SK-N-SH (cell line): Measurements from ENCODE around the gene HAUS7. TPM values are rescaled to one million over a fixed set of nuclear protein-coding genes. Genes with fewer than 3 reads are reported as not detected.

Experiments used
- CTCF ChIA-PET: fragments of 300-600, 350-600 bp; formaldehyde crosslinking; extraction: SDS; loops from one replicate; lab custom pipeline; 2021; lab: Yijun Ruan, JAX
- POLR2A ChIA-PET: fragments of 350-600 bp; sonication (Branson Sonifier 250); formaldehyde crosslinking; extraction: SDS; loops from one replicate; lab custom pipeline; 2020; ENCODE audit warnings: antibody characterized with exemption, inconsistent platforms; lab: Yijun Ruan, JAX
- DNase-seq: peaks from one replicate; pipeline ENCODE4 v3.0.0; 2012
- H2AFZ ChIP-seq: fragments of 200-600 bp; sonication (generic); 2 replicates; pipeline ENCODE4 v1.8.1; 2016; ENCODE audit warnings: antibody characterized with exemption, mild to moderate bottlenecking, low read depth
- H3F3A ChIP-seq: fragments of 200-600 bp; sonication (generic); replicated peaks from 2 replicates; pipeline ENCODE3; 2016; ENCODE audit warnings: antibody characterized with exemption, mild to moderate bottlenecking; ENCODE audit not compliant: insufficient read depth
- H3K27ac ChIP-seq, 2 experiments: fragments of 200-500 bp in 1 of 2; fragments of 200-600 bp in 1 of 2; sonication (Bioruptor generic) in 1 of 2; sonication (generic), shearing (Covaris generic) in 1 of 2; 2 replicates each; pipeline versions ENCODE4 v1.5.1 to v1.6.1; 2014 to 2016; ENCODE audit warnings: low read depth in 2 of 2, inconsistent platforms in 1 of 2, low read length in 1 of 2, mild to moderate bottlenecking in 1 of 2, mixed read lengths in 1 of 2
- H3K27me3 ChIP-seq: fragments of 200-600 bp; sonication (generic), shearing (Covaris generic); 2 replicates; pipeline ENCODE4 v1.6.1; 2016; ENCODE audit warnings: mixed run types; ENCODE audit not compliant: insufficient read depth
- H3K36me3 ChIP-seq, 2 experiments: fragments of 200-500 bp in 1 of 2; fragments of 200-600 bp in 1 of 2; sonication (Bioruptor generic) in 1 of 2; sonication (generic) in 1 of 2; replicated peaks in 1 of 2; 2 replicates each; pipeline versions ENCODE3 to v1.5.1; 2014 to 2016; ENCODE audit warnings: low read length in 1 of 2, mild to moderate bottlenecking in 1 of 2; ENCODE audit not compliant: insufficient read depth in 2 of 2, control insufficient read depth in 1 of 2
- H3K4me1 ChIP-seq, 2 experiments: fragments of 200-500 bp in 1 of 2; fragments of 200-600 bp in 1 of 2; sonication (Bioruptor generic) in 1 of 2; sonication (generic), shearing (Covaris generic) in 1 of 2; 2 replicates each; pipeline versions ENCODE4 v1.5.1 to v1.6.1; 2014 to 2016; ENCODE audit warnings: low read depth in 1 of 2, low read length in 1 of 2, mixed run types in 1 of 2; ENCODE audit not compliant: insufficient read depth in 2 of 2, control insufficient read depth in 1 of 2
- H3K4me2 ChIP-seq: fragments of 200-600 bp; sonication (generic), shearing (Covaris generic); 2 replicates; pipeline ENCODE4 v1.6.1; 2017; ENCODE audit warnings: mixed run types
- H3K4me3 ChIP-seq, 2 experiments: fragments of 200-500 bp in 1 of 2; fragments of 200-600 bp in 1 of 2; sonication (Bioruptor generic) in 1 of 2; sonication (generic), shearing (Covaris generic) in 1 of 2; 2 replicates each; pipeline versions ENCODE4 v1.5.1 to v1.8.1; 2014 to 2016; ENCODE audit warnings: low read depth in 2 of 2, inconsistent platforms in 1 of 2, low read length in 1 of 2, mild to moderate bottlenecking in 1 of 2, mixed read lengths in 1 of 2, moderate library complexity in 1 of 2
- H3K79me2 ChIP-seq: fragments of 200-600 bp; sonication (generic); 2 replicates; pipeline ENCODE4 v1.8.1; 2017; ENCODE audit warnings: mild to moderate bottlenecking; ENCODE audit not compliant: insufficient read depth
- H3K9ac ChIP-seq: fragments of 200-600 bp; sonication (generic); 2 replicates; pipeline ENCODE4 v1.6.1; 2017; ENCODE audit warnings: mixed run types
- H3K9me2 ChIP-seq: fragments of 200-600 bp; sonication (generic); 2 replicates; pipeline ENCODE4 v1.6.1; 2017; ENCODE audit warnings: mixed run types
- H3K9me3 ChIP-seq: fragments of 200-600 bp; sonication (generic); 2 replicates; pipeline ENCODE4 v1.6.1; 2017; ENCODE audit warnings: mixed run types, mild to moderate bottlenecking, moderate library complexity
- H4K20me1 ChIP-seq: fragments of 200-600 bp; sonication (generic); 2 replicates; pipeline ENCODE4 v1.6.1; 2017; ENCODE audit warnings: mild to moderate bottlenecking, mixed run types; ENCODE audit not compliant: insufficient read depth
- CHD2 ChIP-seq: fragments of 150-350 bp; IDR thresholded peaks from 2 replicates; pipeline ENCODE4 v1.6.1; 2018; ENCODE audit warnings: low read length; ENCODE audit not compliant: partially characterized antibody
- ELF1 ChIP-seq: IDR thresholded peaks from 2 replicates; pipeline ENCODE4 v1.4.0; 2012
- EZH2phosphoT487 ChIP-seq: fragments of 200-600 bp; sonication (generic); IDR thresholded peaks from 2 replicates; pipeline ENCODE4 v1.6.1; 2017; ENCODE audit warnings: low read depth, mixed run types, mild to moderate bottlenecking, antibody characterized with exemption, moderate library complexity, borderline replicate concordance
- FOXJ3 ChIP-seq: sonication (generic); formaldehyde crosslinking; IDR thresholded peaks from 2 replicates; pipeline ENCODE4 v1.5.1; 2020; ENCODE audit warnings: mild to moderate bottlenecking, missing genetic modification reagents
- FOXM1 ChIP-seq: IDR thresholded peaks from 2 replicates; pipeline ENCODE4 v1.4.0; 2012; ENCODE audit warnings: low read depth, mild to moderate bottlenecking
- GABPA ChIP-seq: IDR thresholded peaks from 2 replicates; pipeline ENCODE4 v1.4.0; 2012; ENCODE audit warnings: low read depth, mild to moderate bottlenecking
- MAX ChIP-seq: IDR thresholded peaks from 2 replicates; pipeline ENCODE4 v1.4.0; 2012; ENCODE audit warnings: low read depth
- MEF2A ChIP-seq: IDR thresholded peaks from 2 replicates; pipeline ENCODE4 v1.4.0; 2012; ENCODE audit warnings: low read depth, borderline replicate concordance
- MXI1 ChIP-seq: IDR thresholded peaks from 2 replicates; pipeline ENCODE4 v1.6.1; 2012; ENCODE audit warnings: mild to moderate bottlenecking, low read depth, low read length, improper control_type of control experiment
- RFX5 ChIP-seq: IDR thresholded peaks from 2 replicates; pipeline ENCODE4 v1.6.1; 2012; ENCODE audit warnings: mild to moderate bottlenecking, improper control_type of control experiment, low read length
- SMC3 ChIP-seq: IDR thresholded peaks from 2 replicates; pipeline ENCODE4 v1.6.1; 2012; ENCODE audit warnings: low read depth, low read length, improper control_type of control experiment
- TCF12 ChIP-seq: IDR thresholded peaks from 2 replicates; pipeline ENCODE4 v1.4.0; 2012
- YY1 ChIP-seq: IDR thresholded peaks from 2 replicates; pipeline ENCODE4 v1.4.0; 2012; ENCODE audit warnings: low read depth, mild to moderate bottlenecking
- WGBS: methylation state at CpG from one replicate; pipeline ENCODE4 v1.1.6; 2017; ENCODE audit warnings: low lambda C conversion rate; 5-methylcytosine and 5-hydroxymethylcytosine counted together
- polyA plus RNA-seq, 3 experiments: library from polyadenylated mRNA; depleted of rRNA; stranded (reverse); fragments of >200 nt; gene quantifications; 2 replicates each; pipeline ENCODE4 v1.2.3, GENCODE V29; 2012
- TF ChIP-seq, protein P1 (sequence below): IDR thresholded peaks from 2 replicates; pipeline ENCODE4 v1.6.1; 2012; ENCODE audit warnings: mild to moderate bottlenecking, low read depth, low read length, moderate library complexity
- TF ChIP-seq, protein P2 (sequence below): fragments of 150-350 bp; IDR thresholded peaks from 2 replicates; pipeline ENCODE4 v1.6.1; 2017; ENCODE audit warnings: antibody characterized with exemption, low read length, low read depth, borderline replicate concordance

The HAUS7 gene
- polyA plus RNA-seq, 1 of the 3 experiments (the other 2 are of a cell fraction), result 39.7 TPM

- Histone ChIP-seq H3K9me2 (no peaks in the 10 kb centered on the region), H4K20me1 (no peaks in the 10 kb centered on the region), H2AFZ (no peak overlapping the region), H3K36me3 (no peaks in the 10 kb centered on the region), H3K4me3 (no peak overlapping the region), H3K4me2 (no peak overlapping the region), H3K27ac (no peak overlapping the region), H3F3A (no peaks in the 10 kb centered on the region), H3K9me3 (no peaks in the 10 kb centered on the region), H3K79me2 (no peaks in the 10 kb centered on the region), H3K4me1 (peaks cover 0 to 7% of the 10 kb centered on the region in 2 experiments; a peak in 1 of 4 replicates), H3K27me3 (peaks cover 50% of the 10 kb centered on the region), H3K9ac (no peak overlapping the region)
- DNase-seq, result no peak
- ChIA-PET CTCF (interaction anchor here (1.6 kb wide), 1 partner anchor 10 kb away, joined by 4 read pairs; no protein-coding TSS in a partner anchor), POLR2A (no interaction called here)
- 59% methylated on average over 20 of the region's 30 CpGs for WGBS
- TF ChIP-seq YY1 (no peak), EZH2phosphoT487 (no peak), ELF1 (no peak), TCF12 (no peak), MEF2A (no peak), MAX (no peak), FOXJ3 (CRISPR knock-in tag) (no peak), CHD2 (no peak), GABPA (no peak), SMC3 (no peak), FOXM1 (no peak), MXI1 (no peak), RFX5 (no peak)
- TF ChIP-seq, protein P1, sequence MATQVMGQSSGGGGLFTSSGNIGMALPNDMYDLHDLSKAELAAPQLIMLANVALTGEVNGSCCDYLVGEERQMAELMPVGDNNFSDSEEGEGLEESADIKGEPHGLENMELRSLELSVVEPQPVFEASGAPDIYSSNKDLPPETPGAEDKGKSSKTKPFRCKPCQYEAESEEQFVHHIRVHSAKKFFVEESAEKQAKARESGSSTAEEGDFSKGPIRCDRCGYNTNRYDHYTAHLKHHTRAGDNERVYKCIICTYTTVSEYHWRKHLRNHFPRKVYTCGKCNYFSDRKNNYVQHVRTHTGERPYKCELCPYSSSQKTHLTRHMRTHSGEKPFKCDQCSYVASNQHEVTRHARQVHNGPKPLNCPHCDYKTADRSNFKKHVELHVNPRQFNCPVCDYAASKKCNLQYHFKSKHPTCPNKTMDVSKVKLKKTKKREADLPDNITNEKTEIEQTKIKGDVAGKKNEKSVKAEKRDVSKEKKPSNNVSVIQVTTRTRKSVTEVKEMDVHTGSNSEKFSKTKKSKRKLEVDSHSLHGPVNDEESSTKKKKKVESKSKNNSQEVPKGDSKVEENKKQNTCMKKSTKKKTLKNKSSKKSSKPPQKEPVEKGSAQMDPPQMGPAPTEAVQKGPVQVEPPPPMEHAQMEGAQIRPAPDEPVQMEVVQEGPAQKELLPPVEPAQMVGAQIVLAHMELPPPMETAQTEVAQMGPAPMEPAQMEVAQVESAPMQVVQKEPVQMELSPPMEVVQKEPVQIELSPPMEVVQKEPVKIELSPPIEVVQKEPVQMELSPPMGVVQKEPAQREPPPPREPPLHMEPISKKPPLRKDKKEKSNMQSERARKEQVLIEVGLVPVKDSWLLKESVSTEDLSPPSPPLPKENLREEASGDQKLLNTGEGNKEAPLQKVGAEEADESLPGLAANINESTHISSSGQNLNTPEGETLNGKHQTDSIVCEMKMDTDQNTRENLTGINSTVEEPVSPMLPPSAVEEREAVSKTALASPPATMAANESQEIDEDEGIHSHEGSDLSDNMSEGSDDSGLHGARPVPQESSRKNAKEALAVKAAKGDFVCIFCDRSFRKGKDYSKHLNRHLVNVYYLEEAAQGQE, result no peak
- TF ChIP-seq, protein P2, sequence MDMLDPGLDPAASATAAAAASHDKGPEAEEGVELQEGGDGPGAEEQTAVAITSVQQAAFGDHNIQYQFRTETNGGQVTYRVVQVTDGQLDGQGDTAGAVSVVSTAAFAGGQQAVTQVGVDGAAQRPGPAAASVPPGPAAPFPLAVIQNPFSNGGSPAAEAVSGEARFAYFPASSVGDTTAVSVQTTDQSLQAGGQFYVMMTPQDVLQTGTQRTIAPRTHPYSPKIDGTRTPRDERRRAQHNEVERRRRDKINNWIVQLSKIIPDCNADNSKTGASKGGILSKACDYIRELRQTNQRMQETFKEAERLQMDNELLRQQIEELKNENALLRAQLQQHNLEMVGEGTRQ, result no peak
These were observed 60.8 kb downstream of the HAUS7 start for GRCh38 chrX:153409414-153410101.
